Measurements from ENCODE around the gene ABI3BP.

DNA sequence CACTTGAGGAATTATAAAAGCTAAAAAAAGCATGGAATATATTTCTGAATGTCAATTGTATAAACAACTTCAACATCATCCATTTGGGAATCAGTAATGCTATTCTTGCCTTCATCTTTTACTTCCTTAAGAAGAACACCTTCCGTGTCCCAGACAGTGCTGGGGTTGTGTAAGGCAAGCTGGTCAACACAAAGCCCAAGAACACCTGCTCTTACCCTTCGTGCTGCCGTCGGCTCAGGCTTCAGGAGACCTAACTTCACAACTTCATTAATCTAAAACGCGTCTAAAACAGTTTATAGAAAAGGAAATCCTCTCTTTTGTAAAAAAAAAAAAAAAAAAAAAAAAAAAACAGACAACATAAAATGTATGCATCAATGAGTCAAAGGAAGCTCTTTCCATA lies 81.3 kb downstream of the ABI3BP start:
- TF ChIP-seq CTCF (IDR thresholded peaks at IDR 0.05; ENCODE audit: low read length) (no peak), EZH2 (IDR thresholded peaks at IDR 0.05; ENCODE audit: borderline replicate concordance, low read length) (no peak)

All from OCI-LY1 (cell line).